Measurements from ENCODE around the gene PSMD6. TPM values are rescaled to one million over a fixed set of nuclear protein-coding genes. Genes with fewer than 3 reads are reported as not detected.

The PSMD6 gene
- total RNA-seq (10 to 100 TPM; 63.4 to 68.6 TPM), polyA plus RNA-seq (10 to 100 TPM; 59.1 to 78.9 TPM)
- long read RNA-seq, donor 1, full-length matches to known transcripts, result 66 of 72 reads
- long read RNA-seq, donor 1, partial matches to known transcripts, result 6 of 72 reads
- long read RNA-seq, donor 1, other reads (novel, unspliced or antisense), result 0 of 72 reads
- long read RNA-seq, donor 2, full-length matches to known transcripts, result 16 of 16 reads
- long read RNA-seq, donor 2, partial matches to known transcripts, result 0 of 16 reads
- long read RNA-seq, donor 2, other reads (novel, unspliced or antisense), result 0 of 16 reads
- long read RNA-seq, donor 3, full-length matches to known transcripts, result 28 of 28 reads
- long read RNA-seq, donor 3, partial matches to known transcripts, result 0 of 28 reads
- long read RNA-seq, donor 3, other reads (novel, unspliced or antisense), result 0 of 28 reads
- long read RNA-seq, donor 4, full-length matches to known transcripts, result 29 of 29 reads
- long read RNA-seq, donor 4, partial matches to known transcripts, result 0 of 29 reads
- long read RNA-seq, donor 4, other reads (novel, unspliced or antisense), result 0 of 29 reads
- long read RNA-seq, donor 5, full-length matches to known transcripts, result 54 of 54 reads
- long read RNA-seq, donor 5, partial matches to known transcripts, result 0 of 54 reads
- long read RNA-seq, donor 5, other reads (novel, unspliced or antisense), result 0 of 54 reads

DNA sequence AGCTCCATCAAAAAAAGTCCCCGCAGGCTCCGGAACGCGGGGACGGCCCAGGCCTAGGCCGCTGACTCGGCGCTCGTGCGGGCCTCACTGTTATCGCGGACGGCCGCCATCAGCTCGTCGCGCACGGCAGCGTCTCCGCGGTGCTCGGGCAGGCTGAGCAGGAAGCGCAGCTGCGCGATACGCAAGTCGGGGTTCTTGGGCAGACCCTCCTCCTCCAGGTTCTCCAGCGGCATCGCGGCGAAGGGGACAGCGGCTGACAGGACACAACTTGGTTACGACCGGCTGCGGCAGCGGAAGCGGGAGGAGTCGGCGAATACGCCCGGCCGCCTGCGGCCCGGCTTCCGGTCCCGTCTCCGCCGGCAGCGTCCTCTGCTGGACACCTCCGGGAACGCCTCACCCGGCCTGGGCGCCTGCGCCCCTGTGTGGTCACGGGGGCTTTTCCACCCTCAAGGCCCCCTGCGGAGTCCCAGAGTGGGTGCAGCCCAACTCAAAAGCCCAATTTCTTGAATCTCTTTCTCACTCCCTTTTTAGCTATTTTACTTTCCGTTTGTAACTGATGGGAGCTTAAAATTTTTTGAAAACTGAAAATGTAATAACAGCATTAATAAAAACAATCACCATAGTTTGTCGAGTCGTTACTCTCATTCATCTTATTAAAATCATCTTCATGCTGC, at the start of gene PSMD6:
Gene PSMD6, minus strand, starts transcription at position 308 of the 674 bp plus-strand sequence. Its CDS starts 75 bp downstream, at position 233.
- TF ChIP-seq, protein P1, sequence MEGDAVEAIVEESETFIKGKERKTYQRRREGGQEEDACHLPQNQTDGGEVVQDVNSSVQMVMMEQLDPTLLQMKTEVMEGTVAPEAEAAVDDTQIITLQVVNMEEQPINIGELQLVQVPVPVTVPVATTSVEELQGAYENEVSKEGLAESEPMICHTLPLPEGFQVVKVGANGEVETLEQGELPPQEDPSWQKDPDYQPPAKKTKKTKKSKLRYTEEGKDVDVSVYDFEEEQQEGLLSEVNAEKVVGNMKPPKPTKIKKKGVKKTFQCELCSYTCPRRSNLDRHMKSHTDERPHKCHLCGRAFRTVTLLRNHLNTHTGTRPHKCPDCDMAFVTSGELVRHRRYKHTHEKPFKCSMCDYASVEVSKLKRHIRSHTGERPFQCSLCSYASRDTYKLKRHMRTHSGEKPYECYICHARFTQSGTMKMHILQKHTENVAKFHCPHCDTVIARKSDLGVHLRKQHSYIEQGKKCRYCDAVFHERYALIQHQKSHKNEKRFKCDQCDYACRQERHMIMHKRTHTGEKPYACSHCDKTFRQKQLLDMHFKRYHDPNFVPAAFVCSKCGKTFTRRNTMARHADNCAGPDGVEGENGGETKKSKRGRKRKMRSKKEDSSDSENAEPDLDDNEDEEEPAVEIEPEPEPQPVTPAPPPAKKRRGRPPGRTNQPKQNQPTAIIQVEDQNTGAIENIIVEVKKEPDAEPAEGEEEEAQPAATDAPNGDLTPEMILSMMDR (IDR thresholded peaks at IDR 0.05; ENCODE audit: control extremely low read depth, extremely low read depth), result peak; percentile 98
- WGBS, 2 donors, result 2 to 3% methylated on average over 59 of the region's 59 CpGs
- H3K27me3 ChIP-seq (ENCODE audit: control insufficient read depth in 3 of 3, insufficient read depth in 3 of 3, low read length in 2 of 3), result no peaks in the 10 kb centered on the region
- peak within 1 kb of the TSS; percentile 93 to 95 for H3K9ac ChIP-seq (ENCODE audit: insufficient read depth in 1 of 2, low read length in 2 of 2)
- peak; percentile 99 for ATAC-seq (ENCODE audit: insufficient read depth, low FRiP score)
- H3K27ac ChIP-seq (ENCODE audit: low read depth in 1 of 2, low read length in 1 of 2), result peak within 1 kb of the TSS; percentile 51 to 98
- H3K4me3 ChIP-seq, result peak within 1 kb of the TSS; percentile 99
- no peaks in the 10 kb centered on the region for H3K9me3 ChIP-seq (ENCODE audit: control insufficient read depth in 4 of 4, insufficient read depth in 3 of 4, low read length in 3 of 4)
- peak; percentile 88 to 93 (median 92) for DNase-seq
- H3K36me3 ChIP-seq (ENCODE audit: control insufficient read depth in 4 of 4, insufficient read depth in 4 of 4, low read length in 4 of 4), result peaks cover 0 to 21% (median 9%) of the 10 kb centered on the region in 4 donors
- H3K4me1 ChIP-seq (ENCODE audit: control insufficient read depth in 5 of 5, insufficient read depth in 5 of 5, low read length in 5 of 5), result peaks cover 0 to 15% (median 5%) of the 10 kb centered on the region in 5 donors

DNA sequence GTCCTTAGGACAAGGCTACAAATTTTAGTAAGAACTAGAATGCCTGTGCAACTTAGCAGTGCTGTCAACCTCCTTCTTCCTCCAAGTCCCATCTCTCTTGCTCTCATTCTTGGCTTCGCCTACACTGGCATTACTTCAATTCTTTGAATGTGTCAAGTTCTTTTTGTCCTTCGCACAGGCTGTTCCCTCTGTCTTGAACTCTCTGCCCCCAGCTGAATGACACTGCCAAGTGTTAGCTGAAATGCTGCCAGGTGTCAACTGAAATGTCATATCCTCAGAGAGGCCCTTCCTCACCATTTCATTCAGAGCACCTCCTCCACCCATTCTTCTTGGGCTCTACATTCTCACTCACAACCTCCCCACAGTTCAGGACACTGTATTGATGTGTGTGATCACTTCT, 48.8 kb upstream of the PSMD6 start:
- WGBS, 2 donors, result 85 to 91% methylated on average over 2 of the region's 2 CpGs
- Histone ChIP-seq H3K27me3 (ENCODE audit: control insufficient read depth in 3 of 3, insufficient read depth in 3 of 3, low read length in 2 of 3) (no peaks in the 10 kb centered on the region), H3K9me3 (ENCODE audit: control insufficient read depth in 4 of 4, insufficient read depth in 3 of 4, low read length in 3 of 4) (no peaks in the 10 kb centered on the region), H3K4me3 (no peak overlapping the region), H3K36me3 (ENCODE audit: control insufficient read depth in 4 of 4, insufficient read depth in 4 of 4, low read length in 4 of 4) (no peaks in the 10 kb centered on the region), H3K27ac (ENCODE audit: low read depth in 1 of 2, low read length in 1 of 2) (no peak overlapping the region), H3K9ac (ENCODE audit: insufficient read depth in 1 of 2, low read length in 2 of 2) (no peak overlapping the region), H3K4me1 (ENCODE audit: control insufficient read depth in 5 of 5, insufficient read depth in 5 of 5, low read length in 5 of 5) (peaks cover 0 to 32% (median 9%) of the 10 kb centered on the region in 5 donors)
- ATAC-seq (ENCODE audit: insufficient read depth, low FRiP score), result no peak
- TF ChIP-seq, protein P1 (IDR thresholded peaks at IDR 0.05; ENCODE audit: control extremely low read depth, extremely low read depth), result no peak
- DNase-seq, result peak in 1 of 3 donors; percentile 53

DNA sequence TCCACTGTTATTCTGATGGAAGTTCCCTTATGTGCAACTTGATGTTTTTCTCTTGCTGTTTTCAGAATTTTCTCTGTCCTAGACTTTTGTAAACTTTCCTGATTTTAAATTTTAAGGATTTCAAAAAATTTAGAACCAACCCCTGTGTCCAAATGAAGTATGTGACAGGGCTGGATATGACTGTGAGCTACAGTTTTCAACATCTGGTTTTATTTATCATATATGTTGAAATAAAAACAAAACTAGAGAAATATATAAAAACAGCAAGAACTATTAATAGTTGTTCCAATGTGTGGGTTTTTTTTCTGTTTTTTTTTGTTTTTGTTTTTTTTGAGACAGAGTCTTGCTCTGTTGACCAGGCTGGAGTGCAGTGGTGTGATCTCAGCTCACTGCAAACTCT, 47.4 kb upstream of the PSMD6 start:
- DNase-seq (no peak), ATAC-seq (ENCODE audit: insufficient read depth, low FRiP score) (no peak)
- Histone ChIP-seq H3K9me3 (ENCODE audit: control insufficient read depth in 4 of 4, insufficient read depth in 3 of 4, low read length in 3 of 4) (no peaks in the 10 kb centered on the region), H3K36me3 (ENCODE audit: control insufficient read depth in 4 of 4, insufficient read depth in 4 of 4, low read length in 4 of 4) (no peaks in the 10 kb centered on the region), H3K4me1 (ENCODE audit: control insufficient read depth in 5 of 5, insufficient read depth in 5 of 5, low read length in 5 of 5) (peaks cover 0 to 36% (median 9%) of the 10 kb centered on the region in 5 donors), H3K27ac (ENCODE audit: low read depth in 1 of 2, low read length in 1 of 2) (no peak overlapping the region), H3K9ac (ENCODE audit: insufficient read depth in 1 of 2, low read length in 2 of 2) (no peak overlapping the region), H3K27me3 (ENCODE audit: control insufficient read depth in 3 of 3, insufficient read depth in 3 of 3, low read length in 2 of 3) (no peaks in the 10 kb centered on the region), H3K4me3 (no peak overlapping the region)
- TF ChIP-seq, protein P1 (IDR thresholded peaks at IDR 0.05; ENCODE audit: control extremely low read depth, extremely low read depth), result no peak

All from lung (tissue), 16 donors.